ENCODE measurements around the gene ARID3C.

DNA sequence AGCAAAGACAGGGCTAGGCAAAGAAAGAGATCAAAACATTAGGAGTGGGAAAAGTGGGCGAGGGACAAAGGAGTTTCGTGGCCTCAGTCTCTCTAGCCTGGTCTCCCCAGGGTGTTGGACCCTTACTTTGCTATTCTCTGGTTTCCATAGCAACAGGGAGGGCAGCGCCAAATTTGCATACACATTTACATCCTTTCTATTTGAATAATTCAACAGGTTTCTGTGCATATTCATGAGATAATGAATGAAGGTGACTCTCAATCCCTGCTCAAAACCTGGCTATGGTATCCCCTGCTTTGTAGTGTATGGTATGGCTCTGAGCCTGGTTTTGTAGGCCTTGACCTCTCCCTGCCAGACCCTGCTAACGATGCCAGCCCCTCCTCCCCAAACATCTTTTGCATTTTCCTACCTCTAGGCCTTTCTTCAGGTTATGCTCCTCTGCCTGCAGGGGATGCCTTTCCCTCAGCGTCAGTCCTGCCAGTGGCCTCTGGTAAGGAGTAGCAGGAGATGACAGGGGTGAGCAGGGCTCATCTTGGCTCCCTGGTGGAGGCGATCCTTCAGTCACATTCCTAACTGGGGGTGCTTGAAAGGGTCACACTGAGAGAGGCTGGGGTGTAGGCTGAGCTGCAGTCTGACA is 26.8 kb downstream of the ARID3C start:
- TF ChIP-seq, protein P1, sequence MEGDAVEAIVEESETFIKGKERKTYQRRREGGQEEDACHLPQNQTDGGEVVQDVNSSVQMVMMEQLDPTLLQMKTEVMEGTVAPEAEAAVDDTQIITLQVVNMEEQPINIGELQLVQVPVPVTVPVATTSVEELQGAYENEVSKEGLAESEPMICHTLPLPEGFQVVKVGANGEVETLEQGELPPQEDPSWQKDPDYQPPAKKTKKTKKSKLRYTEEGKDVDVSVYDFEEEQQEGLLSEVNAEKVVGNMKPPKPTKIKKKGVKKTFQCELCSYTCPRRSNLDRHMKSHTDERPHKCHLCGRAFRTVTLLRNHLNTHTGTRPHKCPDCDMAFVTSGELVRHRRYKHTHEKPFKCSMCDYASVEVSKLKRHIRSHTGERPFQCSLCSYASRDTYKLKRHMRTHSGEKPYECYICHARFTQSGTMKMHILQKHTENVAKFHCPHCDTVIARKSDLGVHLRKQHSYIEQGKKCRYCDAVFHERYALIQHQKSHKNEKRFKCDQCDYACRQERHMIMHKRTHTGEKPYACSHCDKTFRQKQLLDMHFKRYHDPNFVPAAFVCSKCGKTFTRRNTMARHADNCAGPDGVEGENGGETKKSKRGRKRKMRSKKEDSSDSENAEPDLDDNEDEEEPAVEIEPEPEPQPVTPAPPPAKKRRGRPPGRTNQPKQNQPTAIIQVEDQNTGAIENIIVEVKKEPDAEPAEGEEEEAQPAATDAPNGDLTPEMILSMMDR (IDR thresholded peaks at IDR 0.05) = no peak
- TF ChIP-seq POLR2A (IDR thresholded peaks at IDR 0.05) (no peak), EP300 (IDR thresholded peaks at IDR 0.05) (no peak)
